Spleen (tissue), 11 donors: ENCODE measurements around the gene KCP. TPM values are rescaled to one million over a fixed set of nuclear protein-coding genes. Genes with fewer than 3 reads are reported as not detected.
A peak's percentile ranks its signal among the peaks of the same experiment; 100 is the strongest.

Source experiments
- DNase-seq: peaks from one replicate; pipeline ENCODE4 v3.0.0-alpha.2; 2020
- H3K27ac ChIP-seq, 8 donors: fragments of 200-600 bp; sonication (generic) in 7 of 8; 1 replicate in 4 of 8; 2 replicates in 4 of 8; pipeline versions ENCODE4 v1.5.0 to v1.8.0; 2016 to 2021; ENCODE audit warnings: inconsistent platforms in 4 of 8, mild to moderate bottlenecking in 4 of 8, moderate library complexity in 1 of 8
- H3K27me3 ChIP-seq, 7 donors: fragments of 200-600 bp; sonication (generic) in 6 of 7; replicated peaks in 1 of 7; 1 replicate in 4 of 7; 2 replicates in 3 of 7; pipeline versions ENCODE4 v1.5.0 to v1.8.0; 2016 to 2021; ENCODE audit warnings: inconsistent platforms in 3 of 7, mild to moderate bottlenecking in 1 of 7
- H3K36me3 ChIP-seq, 6 donors: fragments of 200-600 bp; sonication (generic) in 5 of 6; 1 replicate in 4 of 6; 2 replicates in 2 of 6; pipeline versions ENCODE4 v1.5.0 to v1.8.0; 2016 to 2021; ENCODE audit warnings: inconsistent platforms in 2 of 6
- H3K4me1 ChIP-seq, 6 donors: fragments of 200-600 bp; sonication (generic) in 5 of 6; 1 replicate in 3 of 6; 2 replicates in 3 of 6; pipeline versions ENCODE4 v1.5.0 to v1.8.0; 2016 to 2021; ENCODE audit warnings: inconsistent platforms in 3 of 6
- H3K4me3 ChIP-seq, 8 donors: fragments of 200-600 bp; sonication (generic) in 7 of 8; 1 replicate in 4 of 8; 2 replicates in 4 of 8; pipeline versions ENCODE4 v1.5.0 to v1.8.0; 2016 to 2021; ENCODE audit warnings: inconsistent platforms in 4 of 8, mild to moderate bottlenecking in 4 of 8, moderate library complexity in 2 of 8
- H3K9me3 ChIP-seq, 8 donors: fragments of 200-600 bp; sonication (generic) in 7 of 8; 1 replicate in 4 of 8; 2 replicates in 4 of 8; pipeline versions ENCODE4 v1.5.0 to v1.8.0; 2016 to 2021; ENCODE audit warnings: inconsistent platforms in 4 of 8
- POLR2A ChIP-seq, 3 donors: fragments of 450-650 bp; IDR thresholded peaks; one replicate each; pipeline ENCODE4 v1.5.1; 2017; ENCODE audit warnings: antibody characterized with exemption in 3 of 3, mild to moderate bottlenecking in 1 of 3
- POLR2AphosphoS5 ChIP-seq, 3 donors: sonication (generic); formaldehyde crosslinking; IDR thresholded peaks; one replicate each; pipeline ENCODE4 v1.5.1; 2017; ENCODE audit warnings: antibody characterized with exemption in 3 of 3
- WGBS, 5 donors: extraction: QIAGEN DNeasy Blood & Tissue Kit in 3 of 5; methylation state at CpG; one replicate each; pipeline versions ENCODE4 v1.1.5 to v1.1.7; 2013 to 2018; 5-methylcytosine and 5-hydroxymethylcytosine counted together
- intact Hi-C: fragments of 100-400 bp; cut with DNase I; formaldehyde crosslinking; loops from one replicate; pipeline ENCODE4 v1.15.0; 2023; ENCODE audit warnings: low total_unique reads
- polyA plus RNA-seq, 3 donors: library from polyadenylated mRNA; stranded (reverse); fragments of 200-250 nt; gene quantifications; one replicate each; pipeline ENCODE4 v1.2.1, GENCODE V29; 2013
- total RNA-seq, 7 donors: library from RNA; depleted of rRNA in 3 of 7; stranded (reverse); fragments of >200 nt in 3 of 7; fragmentation: NEBNext Ultra II Directional in 4 of 7; extraction: Animal tissue kit (Norgen Biotek cat#: 25700) in 4 of 7; gene quantifications; one replicate each; pipeline versions ENCODE4 v1.1.0 to v1.2.1, GENCODE V29; 2016 to 2021
- TF ChIP-seq, protein P1 (sequence below), 11 experiments: fragments of 200-600 bp in 7 of 11; fragments of 450-650 bp in 4 of 11; sonication (generic) in 4 of 11; IDR thresholded peaks in 8 of 11; conservative IDR thresholded peaks in 3 of 11; 1 replicate in 7 of 11; 2 replicates in 4 of 11; pipeline versions ENCODE4 v1.4.0 to v1.8.0; 2016 to 2021; ENCODE audit warnings: antibody characterized with exemption in 11 of 11, inconsistent platforms in 4 of 11, mild to moderate bottlenecking in 1 of 11
- donor health status: healthy with polysubstance abuse.
- donor health status: DM: no; HTN: no; CAD: no; lungs with moderate emphysema.
- donor health status: DM: no; HTN: no; CAD: no.
- donor health status: Bipolar disorder and iron deficiency.
- donor health status: healthy.
- donor health status: DM: no; HTN: no; CAD: no.
- donor health status: DM: yes; HTN: yes; CAD: no.

Gene KCP
- total and polyA plus RNA-seq, 10 donors = 0.06 to 2.1 (median 0.71) TPM

DNA sequence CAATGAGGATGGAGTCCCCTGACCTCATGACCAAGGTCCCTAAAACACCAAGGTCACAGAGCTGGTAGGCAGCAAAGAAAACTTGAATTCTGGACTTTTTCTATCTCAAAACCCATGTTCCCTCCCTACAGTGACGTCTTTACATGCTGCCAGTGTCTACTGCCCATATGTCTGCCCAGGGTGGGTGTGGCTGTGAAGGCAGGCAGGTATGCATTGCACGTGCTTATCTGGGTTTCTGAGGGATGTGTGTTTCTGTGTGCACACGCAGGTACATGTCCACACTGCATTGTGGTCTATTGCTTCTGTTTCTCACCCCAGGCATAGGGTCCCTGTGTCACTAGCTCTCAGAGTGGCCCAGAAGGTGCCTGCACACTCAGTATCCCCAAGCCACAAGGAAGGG lies 34.4 kb downstream of the KCP start:
- no peak overlapping the region for H3K27ac ChIP-seq
- TF ChIP-seq POLR2A (IDR thresholded peaks at IDR 0.05) (no peak), POLR2AphosphoS5 (IDR thresholded peaks at IDR 0.05) (no peak)
- TF ChIP-seq, protein P1, sequence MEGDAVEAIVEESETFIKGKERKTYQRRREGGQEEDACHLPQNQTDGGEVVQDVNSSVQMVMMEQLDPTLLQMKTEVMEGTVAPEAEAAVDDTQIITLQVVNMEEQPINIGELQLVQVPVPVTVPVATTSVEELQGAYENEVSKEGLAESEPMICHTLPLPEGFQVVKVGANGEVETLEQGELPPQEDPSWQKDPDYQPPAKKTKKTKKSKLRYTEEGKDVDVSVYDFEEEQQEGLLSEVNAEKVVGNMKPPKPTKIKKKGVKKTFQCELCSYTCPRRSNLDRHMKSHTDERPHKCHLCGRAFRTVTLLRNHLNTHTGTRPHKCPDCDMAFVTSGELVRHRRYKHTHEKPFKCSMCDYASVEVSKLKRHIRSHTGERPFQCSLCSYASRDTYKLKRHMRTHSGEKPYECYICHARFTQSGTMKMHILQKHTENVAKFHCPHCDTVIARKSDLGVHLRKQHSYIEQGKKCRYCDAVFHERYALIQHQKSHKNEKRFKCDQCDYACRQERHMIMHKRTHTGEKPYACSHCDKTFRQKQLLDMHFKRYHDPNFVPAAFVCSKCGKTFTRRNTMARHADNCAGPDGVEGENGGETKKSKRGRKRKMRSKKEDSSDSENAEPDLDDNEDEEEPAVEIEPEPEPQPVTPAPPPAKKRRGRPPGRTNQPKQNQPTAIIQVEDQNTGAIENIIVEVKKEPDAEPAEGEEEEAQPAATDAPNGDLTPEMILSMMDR (IDR thresholded peaks at IDR 0.05 in 8 of 11, conservative IDR thresholded peaks at IDR 0.05 in 3 of 11) = no peak
- no peaks in the 10 kb centered on the region for H3K4me1 ChIP-seq
- H3K4me3 ChIP-seq = no peak overlapping the region
- WGBS, 5 donors = 72 to 87% (median 81%) methylated on average over 3 of the region's 3 CpGs
- H3K36me3 ChIP-seq = no peaks in the 10 kb centered on the region
- intact Hi-C loops = no loop called here
- no peaks in the 10 kb centered on the region for H3K9me3 ChIP-seq
- H3K27me3 ChIP-seq = peaks cover 0 to 7% (median 0%) of the 10 kb centered on the region in 7 donors
- peak; percentile 31 for DNase-seq

DNA sequence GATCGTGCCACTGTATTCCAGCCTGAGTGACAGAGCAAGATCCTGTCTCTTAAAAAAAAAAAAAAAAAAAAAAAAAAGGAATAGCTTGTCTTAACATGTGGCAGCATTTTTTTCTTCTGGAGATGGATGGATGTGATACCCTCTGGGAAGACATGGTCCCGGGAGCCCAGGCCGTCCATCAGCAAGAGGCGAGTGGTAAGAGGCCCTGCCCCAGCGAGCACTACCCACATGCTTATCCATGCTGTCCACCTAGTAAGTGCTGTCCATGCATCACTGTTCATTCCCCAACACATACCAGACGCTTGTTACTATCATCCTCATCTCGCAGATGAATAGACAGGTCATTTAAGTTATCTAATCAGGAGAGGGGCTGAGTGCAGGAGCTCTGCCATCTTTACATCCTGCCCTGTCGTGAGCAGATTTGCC lies 35.0 kb downstream of the KCP start:
- TF ChIP-seq, protein P1 (IDR thresholded peaks at IDR 0.05 in 8 of 11, conservative IDR thresholded peaks at IDR 0.05 in 3 of 11) = no peak
- no peak for TF ChIP-seq POLR2AphosphoS5 (IDR thresholded peaks at IDR 0.05)
- TF ChIP-seq POLR2A (IDR thresholded peaks at IDR 0.05) = no peak
- 73 to 90% (median 80%) methylated on average over 8 of the region's 8 CpGs for WGBS, 5 donors
- H3K4me3 ChIP-seq = no peak overlapping the region
- H3K4me1 ChIP-seq = peaks cover 0 to 1% (median 0%) of the 10 kb centered on the region in 6 donors
- peak; percentile 66 for DNase-seq
- H3K9me3 ChIP-seq = no peaks in the 10 kb centered on the region
- intact Hi-C loops = no loop called here
- no peak overlapping the region for H3K27ac ChIP-seq
- no peaks in the 10 kb centered on the region for H3K36me3 ChIP-seq
- peaks cover 0 to 9% (median 2%) of the 10 kb centered on the region in 7 donors for H3K27me3 ChIP-seq

DNA sequence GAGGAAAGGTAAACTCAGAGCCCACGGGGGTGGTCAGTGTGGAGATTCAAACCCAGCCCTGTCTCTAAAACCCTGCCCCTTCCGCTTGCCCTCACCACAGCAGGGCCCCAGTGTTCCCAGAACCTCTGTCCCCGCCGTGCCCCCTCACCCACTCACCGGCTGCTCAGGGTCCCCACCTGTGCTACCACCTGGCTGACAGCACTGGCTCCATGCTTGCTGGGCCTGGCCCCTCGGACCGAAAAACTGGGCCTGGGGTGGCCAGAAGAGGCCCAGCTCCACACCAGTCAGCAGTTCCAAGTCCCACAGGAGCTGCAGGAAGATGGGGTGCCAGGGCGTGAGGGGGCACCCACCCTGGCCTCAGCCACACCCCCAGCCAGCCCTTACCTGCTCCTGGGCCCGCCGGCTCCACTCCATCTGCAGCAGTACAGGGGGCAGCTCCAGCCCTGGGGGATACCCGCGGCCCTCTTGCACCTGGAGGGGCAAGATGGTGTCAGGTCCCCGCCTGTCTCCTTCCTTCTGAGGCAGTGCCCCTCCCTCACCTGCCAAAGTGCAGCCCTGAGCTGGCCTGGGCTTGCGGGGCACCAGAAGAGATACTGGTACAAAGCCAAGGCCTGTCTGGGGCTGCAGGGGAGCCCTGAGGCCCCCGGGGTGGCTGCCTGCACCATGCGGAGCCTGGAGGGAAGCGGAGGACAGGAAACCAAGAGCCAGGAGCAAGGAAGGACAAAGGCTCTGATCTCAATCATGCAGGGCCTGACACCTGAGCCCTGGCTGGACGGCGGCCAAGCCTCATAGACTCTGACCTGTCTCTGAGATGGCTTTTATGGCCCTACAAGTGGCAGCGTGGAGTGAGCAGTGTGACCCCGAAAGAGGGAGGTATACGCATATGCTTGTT lies 36.1 kb downstream of the KCP start:
- no peak overlapping the region for H3K4me3 ChIP-seq
- WGBS, 5 donors = 82 to 88% (median 84%) methylated on average over 16 to 22 of the region's 22 CpGs
- TF ChIP-seq, protein P1 (IDR thresholded peaks at IDR 0.05 in 8 of 11, conservative IDR thresholded peaks at IDR 0.05 in 3 of 11) = no peak
- TF ChIP-seq POLR2A (IDR thresholded peaks at IDR 0.05) (no peak), POLR2AphosphoS5 (IDR thresholded peaks at IDR 0.05) (no peak)
- no peaks in the 10 kb centered on the region for H3K9me3 ChIP-seq
- H3K27ac ChIP-seq = no peak overlapping the region
- peaks cover 0 to 13% (median 10%) of the 10 kb centered on the region in 6 donors for H3K4me1 ChIP-seq
- peaks cover 0 to 20% (median 13%) of the 10 kb centered on the region in 7 donors for H3K27me3 ChIP-seq
- peak; percentile 59 for DNase-seq
- intact Hi-C loops = no loop called here
- no peaks in the 10 kb centered on the region for H3K36me3 ChIP-seq

DNA sequence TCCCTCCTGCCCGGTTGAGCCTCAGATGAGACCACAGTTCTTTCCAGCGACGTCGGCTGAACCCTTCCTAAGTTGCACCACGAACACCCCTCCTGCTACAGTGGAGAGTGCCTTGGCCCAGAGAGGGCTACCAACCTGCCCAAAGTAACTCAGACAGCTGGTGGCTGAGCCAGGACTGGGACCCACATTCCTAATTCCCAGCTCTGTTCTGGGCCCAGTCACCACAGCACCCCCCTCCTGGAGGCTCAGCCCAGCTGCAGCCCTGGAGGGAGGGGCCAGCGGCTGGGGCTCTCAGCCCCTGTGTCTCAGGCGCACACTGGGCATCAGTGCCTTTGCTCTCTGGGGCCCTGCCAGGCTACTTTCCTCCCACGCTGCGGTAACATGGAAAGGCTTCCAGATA lies 37.3 kb downstream of the KCP start:
- H3K9me3 ChIP-seq = no peaks in the 10 kb centered on the region
- TF ChIP-seq POLR2A (IDR thresholded peaks at IDR 0.05) (no peak), POLR2AphosphoS5 (IDR thresholded peaks at IDR 0.05) (no peak)
- TF ChIP-seq, protein P1 (IDR thresholded peaks at IDR 0.05 in 8 of 11, conservative IDR thresholded peaks at IDR 0.05 in 3 of 11) = no peak
- 83 to 94% (median 89%) methylated on average over 8 to 9 of the region's 9 CpGs for WGBS, 5 donors

More for the DNA sequence above, 37.3 kb downstream of the KCP start:
- no peak for DNase-seq
- H3K4me1 ChIP-seq = peaks cover 7 to 24% (median 20%) of the 10 kb centered on the region in 6 donors
- intact Hi-C loops = no loop called here
- no peak overlapping the region for H3K27ac ChIP-seq
- no peak overlapping the region for H3K4me3 ChIP-seq
- peaks cover 0 to 26% (median 19%) of the 10 kb centered on the region in 7 donors for H3K27me3 ChIP-seq
- H3K36me3 ChIP-seq = no peaks in the 10 kb centered on the region
